HepG2 (cell line): ENCODE results near the gene HSPA1A. TPM values are rescaled to one million over a fixed set of nuclear protein-coding genes. Genes with fewer than 3 reads are reported as not detected.

Experiments used
- AKNA ChIP-seq: sonication (generic); formaldehyde crosslinking; IDR thresholded peaks from 2 replicates; pipeline ENCODE4 v1.4.0; 2020; ENCODE audit warnings: missing genetic modification reagents, borderline replicate concordance
- ARNT2 ChIP-seq: sonication (generic); formaldehyde crosslinking; IDR thresholded peaks from 2 replicates; pipeline ENCODE4 v1.8.0; 2022; ENCODE audit warnings: mild to moderate bottlenecking, low read depth, missing genetic modification reagents, moderate library complexity
- MXI1 ChIP-seq: IDR thresholded peaks from 3 replicates; pipeline ENCODE4 v1.6.1; 2012; ENCODE audit warnings: low read depth, low read length, inconsistent platforms, borderline replicate concordance
- PBX3 ChIP-seq: sonication (generic); formaldehyde crosslinking; IDR thresholded peaks from 2 replicates; pipeline ENCODE4 v1.8.1; 2023; ENCODE audit warnings: missing genetic modification reagents, inconsistent platforms, borderline replicate concordance
- TOE1 ChIP-seq: sonication (generic); formaldehyde crosslinking; IDR thresholded peaks from 2 replicates; pipeline ENCODE4 v1.4.0; 2020; ENCODE audit warnings: mild to moderate bottlenecking, missing genetic modification reagents
- ZBTB40 ChIP-seq, 2 experiments: fragments of 450-650 bp in 1 of 2; sonication (generic) in 1 of 2; formaldehyde crosslinking in 1 of 2; IDR thresholded peaks; 2 replicates each; pipeline versions ENCODE4 v1.6.1 to v1.8.0; 2016 to 2022; ENCODE audit warnings: antibody characterized with exemption in 1 of 2, mild to moderate bottlenecking in 1 of 2, missing genetic modification reagents in 1 of 2
- ZNF383 ChIP-seq: sonication (generic); formaldehyde crosslinking; IDR thresholded peaks from 2 replicates; pipeline ENCODE4 v1.4.0; 2020; ENCODE audit warnings: missing genetic modification reagents, mild to moderate bottlenecking, borderline replicate concordance
- ZNF580 ChIP-seq: IDR thresholded peaks from 2 replicates; pipeline ENCODE4 v1.6.1; 2016; ENCODE audit warnings: low read depth, borderline replicate concordance
- ZSCAN12 ChIP-seq: sonication (generic); formaldehyde crosslinking; IDR thresholded peaks from 2 replicates; pipeline ENCODE4 v1.9.0; 2021; ENCODE audit warnings: mild to moderate bottlenecking, missing genetic modification reagents
- polyA plus RNA-seq, 8 experiments: library from polyadenylated mRNA; depleted of rRNA in 3 of 8; stranded (reverse) in 7 of 8; unstranded in 1 of 8; fragments of >200 nt; fragmentation: Illumina TruSeq in 4 of 8; extraction: Trizol in 4 of 8; gene quantifications; 2 replicates each; pipeline versions ENCODE4 v1.2.1 to v1.2.3, GENCODE V29; 2011 to 2016; ENCODE audit warnings: low read depth in 4 of 8, missing spikeins in 1 of 8, mixed read lengths in 1 of 8; ENCODE audit not compliant: insufficient read depth in 1 of 8
- total RNA-seq, 5 experiments: library from RNA; depleted of rRNA; stranded (reverse); fragments of >200 nt; fragmentation: Illumina TruSeq; extraction: Trizol; gene quantifications; 2 replicates each; pipeline ENCODE4 v1.2.3, GENCODE V29; 2016; ENCODE audit warnings: low read depth in 1 of 5

The HSPA1A gene
- total and polyA plus RNA-seq, 2 of the 13 experiments (the other 11 are each of a cell fraction or from before 2014, with no cell fraction given): 44.5 to 85.0 TPM

- no peak for TF ChIP-seq ZBTB40 (IDR thresholded peaks at IDR 0.05)
- 0 out of 2 replicates have a peak, but pooled peaks have one; percentile 24 for TF ChIP-seq ZBTB40 (CRISPR knock-in tag; IDR thresholded peaks at IDR 0.05)
- no peak for TF ChIP-seq ZNF580 (CRISPR knock-in tag)
- TF ChIP-seq ZNF383 (CRISPR knock-in tag): no peak
- TF ChIP-seq ZSCAN12 (CRISPR knock-in tag): peak; percentile 36; the same call in 1 of the 2 replicates
- TF ChIP-seq TOE1 (CRISPR knock-in tag): no peak
- no peak for TF ChIP-seq MXI1
- no peak for TF ChIP-seq PBX3 (CRISPR knock-in tag)
- no peak for TF ChIP-seq AKNA
- no peak for TF ChIP-seq ARNT2 (CRISPR knock-in tag)
These were observed 6.9 kb downstream of the HSPA1A start (continued) for GRCh38 chr6:31822036-31822821.
